DOHH2 (cell line): ENCODE results near the gene FAM241B.

Experiments
- H3F3A ChIP-seq: fragments of 200-600 bp; sonication (generic), shearing (Covaris generic); 2 replicates; pipeline ENCODE4 v1.6.0; 2016; ENCODE audit warnings: antibody characterized with exemption, mild to moderate bottlenecking; ENCODE audit not compliant: control insufficient read depth, insufficient read depth
- H3K27ac ChIP-seq: fragments of 200-600 bp; sonication (generic); 2 replicates; pipeline ENCODE4 v1.5.1; 2014; ENCODE audit warnings: low read depth, mild to moderate bottlenecking, low read length, moderate library complexity
- H3K27me3 ChIP-seq: fragments of 200-600 bp; sonication (generic); 2 replicates; pipeline ENCODE4 v1.6.1; 2014; ENCODE audit warnings: mild to moderate bottlenecking, low read length, mixed read lengths; ENCODE audit not compliant: control insufficient read depth
- H3K36me3 ChIP-seq: fragments of 200-600 bp; sonication (generic); 2 replicates; pipeline ENCODE4 v1.6.1; 2014; ENCODE audit warnings: mild to moderate bottlenecking, low read length, moderate library complexity, mixed read lengths; ENCODE audit not compliant: control insufficient read depth
- H3K4me1 ChIP-seq: fragments of 200-600 bp; sonication (generic); 2 replicates; pipeline ENCODE4 v1.6.1; 2014; ENCODE audit warnings: mild to moderate bottlenecking, low read length, mixed read lengths; ENCODE audit not compliant: control insufficient read depth
- H3K4me2 ChIP-seq: fragments of 200-600 bp; sonication (generic); 2 replicates; pipeline ENCODE4 v1.6.0; 2014; ENCODE audit warnings: mild to moderate bottlenecking, low read length, moderate library complexity
- H3K4me3 ChIP-seq: fragments of 200-600 bp; sonication (generic); 2 replicates; pipeline ENCODE4 v1.5.1; 2014; ENCODE audit warnings: mild to moderate bottlenecking, low read length, mixed read lengths
- H3K79me2 ChIP-seq: fragments of 200-600 bp; sonication (generic); 2 replicates; pipeline ENCODE4 v1.6.1; 2014; ENCODE audit warnings: mild to moderate bottlenecking, low read length, mixed read lengths; ENCODE audit not compliant: control insufficient read depth
- H3K9me2 ChIP-seq: fragments of 200-600 bp; sonication (generic); replicated peaks from 2 replicates; pipeline ENCODE4 v1.6.1; 2014; ENCODE audit warnings: mild to moderate bottlenecking, low read length, mixed read lengths; ENCODE audit not compliant: control insufficient read depth
- H3K9me3 ChIP-seq: fragments of 200-600 bp; sonication (generic); 2 replicates; pipeline ENCODE4 v1.6.1; 2014; ENCODE audit warnings: antibody characterized with exemption, low read length, mixed read lengths; ENCODE audit not compliant: control insufficient read depth, insufficient read depth
- H4K20me1 ChIP-seq: fragments of 200-600 bp; sonication (generic); 2 replicates; pipeline ENCODE4 v1.6.0; 2014; ENCODE audit warnings: low read depth, mild to moderate bottlenecking, antibody characterized with exemption, low read length, moderate library complexity; ENCODE audit not compliant: control insufficient read depth, insufficient read depth
- EZH2phosphoT487 ChIP-seq: fragments of 200-600 bp; sonication (generic); IDR thresholded peaks from 2 replicates; pipeline ENCODE4 v1.6.1; 2017; ENCODE audit warnings: borderline replicate concordance, mild to moderate bottlenecking, antibody characterized with exemption, low read length, moderate library complexity, mixed read lengths
- TF ChIP-seq, protein P1 (sequence below): fragments of 200-600 bp; sonication (generic); IDR thresholded peaks from one replicate; pipeline ENCODE4 v1.5.1; 2014; ENCODE audit warnings: antibody characterized with exemption, mild to moderate bottlenecking, low read depth, low read length; ENCODE audit not compliant: poor library complexity, severe bottlenecking

FAM241B gene

GRCh38 chr10:69648461-69648860, 18.4 kb downstream of the FAM241B start:
- H3K9me3 ChIP-seq = peaks cover 7% of the 10 kb centered on the region; the same call in 1 of the 2 replicates
- H3K4me2 ChIP-seq = no peak overlapping the region
- H3K36me3 ChIP-seq = no peaks in the 10 kb centered on the region
- no peaks in the 10 kb centered on the region for H3F3A ChIP-seq
- H3K79me2 ChIP-seq = no peaks in the 10 kb centered on the region
- no peak overlapping the region for H3K4me3 ChIP-seq
- no peak overlapping the region for H3K27ac ChIP-seq
- no peaks in the 10 kb centered on the region for H3K27me3 ChIP-seq
- no peaks in the 10 kb centered on the region for H3K9me2 ChIP-seq
- H3K4me1 ChIP-seq = no peaks in the 10 kb centered on the region
- H4K20me1 ChIP-seq = no peaks in the 10 kb centered on the region
- TF ChIP-seq EZH2phosphoT487 = no peak
- TF ChIP-seq, protein P1, sequence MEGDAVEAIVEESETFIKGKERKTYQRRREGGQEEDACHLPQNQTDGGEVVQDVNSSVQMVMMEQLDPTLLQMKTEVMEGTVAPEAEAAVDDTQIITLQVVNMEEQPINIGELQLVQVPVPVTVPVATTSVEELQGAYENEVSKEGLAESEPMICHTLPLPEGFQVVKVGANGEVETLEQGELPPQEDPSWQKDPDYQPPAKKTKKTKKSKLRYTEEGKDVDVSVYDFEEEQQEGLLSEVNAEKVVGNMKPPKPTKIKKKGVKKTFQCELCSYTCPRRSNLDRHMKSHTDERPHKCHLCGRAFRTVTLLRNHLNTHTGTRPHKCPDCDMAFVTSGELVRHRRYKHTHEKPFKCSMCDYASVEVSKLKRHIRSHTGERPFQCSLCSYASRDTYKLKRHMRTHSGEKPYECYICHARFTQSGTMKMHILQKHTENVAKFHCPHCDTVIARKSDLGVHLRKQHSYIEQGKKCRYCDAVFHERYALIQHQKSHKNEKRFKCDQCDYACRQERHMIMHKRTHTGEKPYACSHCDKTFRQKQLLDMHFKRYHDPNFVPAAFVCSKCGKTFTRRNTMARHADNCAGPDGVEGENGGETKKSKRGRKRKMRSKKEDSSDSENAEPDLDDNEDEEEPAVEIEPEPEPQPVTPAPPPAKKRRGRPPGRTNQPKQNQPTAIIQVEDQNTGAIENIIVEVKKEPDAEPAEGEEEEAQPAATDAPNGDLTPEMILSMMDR = no peak

GRCh38 chr10:69649786-69650550, 19.9 kb downstream of the FAM241B start:
- Histone ChIP-seq H3K9me2 (no peaks in the 10 kb centered on the region), H3K79me2 (no peaks in the 10 kb centered on the region), H3K4me3 (no peak overlapping the region), H3K9me3 (peaks cover 7% of the 10 kb centered on the region; the same call in 1 of the 2 replicates), H3K27ac (no peak overlapping the region), H3F3A (no peaks in the 10 kb centered on the region), H3K27me3 (no peaks in the 10 kb centered on the region), H3K4me1 (no peaks in the 10 kb centered on the region), H3K4me2 (no peak overlapping the region), H3K36me3 (no peaks in the 10 kb centered on the region), H4K20me1 (no peaks in the 10 kb centered on the region)
- no peak for TF ChIP-seq EZH2phosphoT487
- TF ChIP-seq, protein P1 = no peak

- no peaks in the 10 kb centered on the region for H3K9me2 ChIP-seq
- H4K20me1 ChIP-seq = no peaks in the 10 kb centered on the region
- no peak overlapping the region for H3K4me3 ChIP-seq
- H3K79me2 ChIP-seq = no peaks in the 10 kb centered on the region
- peaks cover 7% of the 10 kb centered on the region; the same call in 1 of the 2 replicates for H3K9me3 ChIP-seq
- H3K27me3 ChIP-seq = no peaks in the 10 kb centered on the region
- no peak for TF ChIP-seq EZH2phosphoT487
- TF ChIP-seq, protein P1 = no peak
- H3K4me2 ChIP-seq = no peak overlapping the region
- H3K4me1 ChIP-seq = no peaks in the 10 kb centered on the region
- no peak overlapping the region for H3K27ac ChIP-seq
- no peaks in the 10 kb centered on the region for H3K36me3 ChIP-seq
- H3F3A ChIP-seq = no peaks in the 10 kb centered on the region
These were observed 20.7 kb downstream of the FAM241B start for GRCh38 chr10:69650589-69651261.
